Stimulated activated CD8-positive, alpha-beta memory T cell treated with anti-CD3 and anti-CD28 coated beads, Interleukin-7, amount 100 ng/mL, for 1 hour (primary cell): ENCODE measurements around the gene FEN1.

Experiments
- DNase-seq, 2 donors: peaks; one replicate each; pipeline ENCODE4 v3.0.0-alpha.2; 2020; ENCODE audit warnings: low read depth in 2 of 2

Gene FEN1

GRCh38 chr11:61757213-61757862, 35.4 kb upstream of the FEN1 start:
- DNase-seq = no peak

GRCh38 chr11:61760946-61761345, 31.8 kb upstream of the FEN1 start:
- DNase-seq = no peak

- no peak for DNase-seq
These were observed 31.1 kb upstream of the FEN1 start for GRCh38 chr11:61761440-61762222.

- DNase-seq = no peak
These were observed 30.5 kb upstream of the FEN1 start for GRCh38 chr11:61762223-61762615.

- no peak for DNase-seq
These were observed 29.9 kb upstream of the FEN1 start for GRCh38 chr11:61762798-61763197.

- no peak for DNase-seq
These were observed 28.6 kb upstream of the FEN1 start for GRCh38 chr11:61763930-61764605.

GRCh38 chr11:61764606-61765260, 28.0 kb upstream of the FEN1 start:
- no peak for DNase-seq

GRCh38 chr11:61765550-61766253, 27.0 kb upstream of the FEN1 start:
- no peak for DNase-seq

GRCh38 chr11:61766353-61766841, 26.3 kb upstream of the FEN1 start:
- DNase-seq = no peak

GRCh38 chr11:61768376-61769076, 24.2 kb upstream of the FEN1 start:
- no peak for DNase-seq

- no peak for DNase-seq
These were observed 23.4 kb upstream of the FEN1 start for GRCh38 chr11:61769169-61769920.

- DNase-seq = no peak
These were observed 22.6 kb upstream of the FEN1 start for GRCh38 chr11:61769946-61770683.

- DNase-seq = no peak
These were observed 21.4 kb upstream of the FEN1 start for GRCh38 chr11:61771195-61771894.

- no peak for DNase-seq
These were observed 20.7 kb upstream of the FEN1 start for GRCh38 chr11:61771985-61772455.

- DNase-seq = no peak
These were observed 19.4 kb upstream of the FEN1 start for GRCh38 chr11:61773356-61773755.

- no peak for DNase-seq
These were observed 18.9 kb upstream of the FEN1 start for GRCh38 chr11:61773809-61774208.

GRCh38 chr11:61774411-61774810, 18.3 kb upstream of the FEN1 start:
- no peak for DNase-seq

GRCh38 chr11:61775106-61775505, 17.6 kb upstream of the FEN1 start:
- DNase-seq = no peak
